HG03460 (cell line): Measurements from ENCODE around the gene FOXL2NB.

ENCODE experiments used
- ATAC-seq: cut with Tn5 transposase; IDR thresholded peaks from one replicate; pipeline ENCODE4 v1.9.1; 2021; ENCODE audit not compliant: unreplicated experiment

The FOXL2NB gene

GRCh38 chr3:138928727-138929372 lies 18.2 kb upstream of the FOXL2NB start:
- ATAC-seq, result no peak

GRCh38 chr3:138933068-138933668 lies 13.8 kb upstream of the FOXL2NB start:
- ATAC-seq, result no peak

GRCh38 chr3:138933981-138934691 lies 12.9 kb upstream of the FOXL2NB start:
- ATAC-seq, result no peak

GRCh38 chr3:138935505-138935862 lies 11.5 kb upstream of the FOXL2NB start:
- no peak for ATAC-seq

GRCh38 chr3:138935863-138936740 lies 10.9 kb upstream of the FOXL2NB start:
- ATAC-seq, result no peak

GRCh38 chr3:138936741-138937689 lies 10.0 kb upstream of the FOXL2NB start:
- ATAC-seq, result no peak

GRCh38 chr3:138937690-138938055 lies 9.3 kb upstream of the FOXL2NB start:
- ATAC-seq, result no peak

- ATAC-seq, result no peak
Measured at GRCh38 chr3:138938056-138938876, 8.8 kb upstream of the FOXL2NB start.

- ATAC-seq, result no peak
Measured at GRCh38 chr3:138938877-138939560, 8.0 kb upstream of the FOXL2NB start.

GRCh38 chr3:138939561-138940241 lies 7.3 kb upstream of the FOXL2NB start:
- no peak for ATAC-seq

GRCh38 chr3:138940446-138940845 lies 6.6 kb upstream of the FOXL2NB start:
- ATAC-seq, result no peak

- no peak for ATAC-seq
Measured at GRCh38 chr3:138941259-138941885, 5.6 kb upstream of the FOXL2NB start.

- ATAC-seq, result no peak
Measured at GRCh38 chr3:138942271-138942670, 4.7 kb upstream of the FOXL2NB start.

GRCh38 chr3:138942861-138943623 lies 4.0 kb upstream of the FOXL2NB start:
- ATAC-seq, result no peak

GRCh38 chr3:138943724-138944653 lies 3.0 kb upstream of the FOXL2NB start:
- no peak for ATAC-seq

GRCh38 chr3:138944654-138944928 lies 2.4 kb upstream of the FOXL2NB start:
- no peak for ATAC-seq
